ENCODE results near the gene MEMO1.
"Not testable (repeated sequence)": the region's sequence is repeated elsewhere in the genome, so short reads cannot be mapped to it uniquely, and the experiment has no call there.

Gene MEMO1

DNA sequence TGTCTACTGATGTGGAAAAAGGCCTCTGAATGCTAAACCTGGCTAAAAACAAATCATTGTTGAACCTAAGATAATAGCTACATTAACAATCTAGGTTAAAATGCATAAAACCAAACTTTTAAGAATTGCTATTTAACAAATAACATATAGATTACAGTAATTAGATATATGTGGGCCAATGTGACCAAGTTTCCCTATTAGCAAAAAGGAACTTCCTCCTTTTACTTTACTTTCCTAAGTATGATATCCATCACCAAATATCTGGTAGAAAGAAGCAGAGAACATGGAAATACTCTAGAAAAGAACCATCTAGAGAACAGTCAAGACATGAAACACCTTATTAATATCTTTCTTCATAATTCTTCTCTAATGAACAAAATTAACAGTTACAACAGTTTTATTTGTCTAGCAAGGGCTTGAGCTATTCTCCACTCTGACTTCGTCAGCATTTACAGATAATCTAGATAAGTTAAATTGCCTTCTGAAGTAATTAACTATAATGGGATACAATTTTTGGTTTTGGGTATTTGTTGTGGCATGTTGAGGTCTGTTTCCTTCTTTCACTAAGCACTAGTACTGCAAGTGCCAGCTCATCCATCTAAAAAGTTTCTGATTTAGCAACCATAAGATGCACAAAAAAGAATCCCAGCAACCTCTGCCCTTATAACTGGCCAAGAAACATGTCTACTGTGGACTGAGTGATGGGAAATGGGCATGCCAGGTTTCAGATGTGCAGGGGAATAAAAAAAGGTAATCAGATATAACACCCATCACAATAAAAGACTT, 53.3 kb downstream of the MEMO1 start:
- DNase-seq (ENCODE audit: low spot score): no peak

DNA sequence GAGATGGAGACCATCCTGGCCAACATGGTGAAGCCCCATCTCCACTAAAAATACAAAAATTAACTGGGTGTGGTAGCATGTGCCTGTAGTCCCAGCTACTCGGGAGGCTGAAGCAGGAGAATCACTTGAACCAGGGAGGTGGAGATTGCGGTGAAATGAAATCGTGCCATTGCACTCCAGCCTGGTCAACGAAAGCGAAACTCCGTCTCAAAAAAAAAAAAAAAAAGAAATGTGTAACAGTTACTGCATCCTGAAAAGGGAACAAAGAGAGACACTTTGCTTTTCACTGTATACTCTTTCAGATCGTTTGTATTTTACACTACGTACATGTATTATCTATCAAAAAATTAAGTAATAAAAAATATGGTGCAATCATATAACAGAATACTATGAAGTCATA, 53.9 kb downstream of the MEMO1 start:
- not testable (repeated sequence) for DNase-seq (ENCODE audit: low spot score)

DNA sequence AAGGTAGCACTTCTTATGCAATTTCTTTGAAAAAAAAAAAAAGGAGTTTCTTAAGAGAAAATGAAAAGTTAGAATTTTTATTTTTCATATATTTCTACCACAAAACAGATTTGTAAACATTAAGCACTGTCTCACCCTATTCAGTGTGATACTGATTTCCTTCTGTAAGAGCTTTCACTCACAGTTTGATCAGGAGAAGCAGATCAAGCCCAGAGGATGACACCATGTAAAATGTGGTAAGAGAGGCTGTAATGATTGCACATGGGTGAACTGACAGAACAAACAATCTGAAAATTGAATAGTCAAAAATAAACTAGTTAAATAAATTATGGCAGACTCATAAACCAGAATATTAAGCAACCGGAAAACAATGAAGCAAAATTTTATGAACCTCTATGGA, 54.5 kb downstream of the MEMO1 start:
- no peak for DNase-seq (ENCODE audit: low spot score)

DNA sequence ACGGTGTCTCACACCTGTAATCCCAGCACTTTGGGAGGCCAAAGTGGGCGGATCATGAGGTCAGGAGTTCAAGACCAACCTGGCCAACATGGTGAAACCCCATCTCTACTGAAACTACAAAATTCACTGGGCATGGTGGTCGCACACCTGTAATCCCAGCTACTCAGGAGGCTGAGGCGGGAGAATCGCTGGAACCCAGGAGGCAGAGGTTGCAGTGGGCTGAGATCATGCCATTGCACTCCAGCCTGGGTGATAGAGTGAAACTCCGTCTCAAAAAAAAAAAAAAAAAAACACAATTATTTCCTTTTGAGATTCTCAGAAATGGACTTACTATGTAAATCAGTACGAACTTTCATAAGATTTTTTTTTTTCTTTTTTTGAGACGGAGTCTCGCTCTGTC, 57.7 kb downstream of the MEMO1 start:
- not testable (repeated sequence) for DNase-seq (ENCODE audit: low spot score)

DNA sequence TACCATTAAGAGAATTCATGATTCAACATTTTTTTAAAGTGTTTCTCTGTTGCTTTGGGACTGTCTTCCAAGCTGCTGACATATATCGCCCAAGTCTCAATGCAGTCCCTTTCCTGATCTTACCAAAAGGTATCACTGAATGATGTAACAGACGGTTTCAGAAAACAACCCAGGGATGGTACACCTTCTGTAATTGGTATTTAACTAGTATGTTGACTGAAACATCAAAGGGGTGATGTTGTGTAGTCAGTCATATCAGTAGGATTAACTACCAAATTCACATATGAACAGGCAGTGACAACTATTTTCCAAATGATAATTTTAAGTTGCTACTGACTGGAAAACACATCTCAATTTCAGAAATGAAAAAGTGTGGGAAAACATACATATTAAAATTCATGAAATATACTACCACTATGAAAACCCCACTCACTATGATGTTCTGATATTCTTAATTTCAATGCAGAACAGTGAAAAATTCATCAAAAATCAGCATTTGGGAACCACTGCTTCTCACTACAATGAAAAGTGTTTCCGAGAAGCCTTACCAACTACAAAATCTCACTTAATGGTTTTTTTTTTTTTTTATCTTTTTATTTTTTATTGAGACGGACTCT, 59.8 kb downstream of the MEMO1 start:
- no peak for DNase-seq (ENCODE audit: low spot score)

GRCh38 chr2:31947871-31948270, 62.9 kb downstream of the MEMO1 start:
- no peak for DNase-seq (ENCODE audit: low spot score)

DNA sequence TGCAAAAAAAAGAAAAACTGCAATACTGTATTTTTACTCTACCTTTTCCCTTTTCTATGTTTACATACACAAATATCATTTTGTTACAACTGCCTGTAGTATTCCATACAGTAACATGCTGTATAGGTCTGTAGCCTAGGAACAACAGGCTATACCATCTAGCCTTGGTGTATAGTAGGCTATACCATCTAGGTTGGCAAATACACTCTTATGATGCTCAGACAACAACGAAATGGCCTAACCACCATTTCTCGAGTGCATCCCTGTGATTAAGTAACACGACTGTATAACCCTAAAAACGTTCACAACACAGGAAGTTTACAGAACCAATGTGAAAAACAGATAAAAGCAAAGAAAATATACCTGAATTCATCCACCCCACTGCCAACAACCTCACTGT, 64.0 kb downstream of the MEMO1 start:
- DNase-seq (ENCODE audit: low spot score): no peak

- no peak for DNase-seq (ENCODE audit: low spot score)
These were observed 65.3 kb downstream of the MEMO1 start for GRCh38 chr2:31945572-31945935.

- DNase-seq (ENCODE audit: low spot score): no peak
These were observed 65.8 kb downstream of the MEMO1 start for GRCh38 chr2:31944828-31945571.

GRCh38 chr2:31943636-31944225, 67.1 kb downstream of the MEMO1 start:
- DNase-seq (ENCODE audit: low spot score): no peak

DNA sequence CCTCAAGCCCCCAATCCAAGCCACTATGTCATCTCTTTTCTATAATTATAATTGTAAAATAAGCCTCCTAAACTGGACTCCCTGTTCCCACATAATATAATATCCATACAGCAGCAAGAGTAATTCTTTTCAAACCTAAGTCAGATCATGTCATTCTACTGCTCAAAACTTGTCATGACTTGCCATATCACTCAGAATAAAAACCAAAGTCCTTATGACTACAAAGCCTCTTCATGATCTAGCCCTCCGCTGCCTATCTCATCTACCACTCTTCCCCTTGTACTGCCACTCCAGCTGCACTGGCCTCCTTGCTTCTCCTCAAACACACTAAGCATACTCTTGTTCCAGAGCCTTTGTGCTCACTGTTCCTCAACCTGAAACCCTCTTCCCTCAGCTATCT, 69.9 kb downstream of the MEMO1 start:
- no peak for DNase-seq (ENCODE audit: low spot score)

DNA sequence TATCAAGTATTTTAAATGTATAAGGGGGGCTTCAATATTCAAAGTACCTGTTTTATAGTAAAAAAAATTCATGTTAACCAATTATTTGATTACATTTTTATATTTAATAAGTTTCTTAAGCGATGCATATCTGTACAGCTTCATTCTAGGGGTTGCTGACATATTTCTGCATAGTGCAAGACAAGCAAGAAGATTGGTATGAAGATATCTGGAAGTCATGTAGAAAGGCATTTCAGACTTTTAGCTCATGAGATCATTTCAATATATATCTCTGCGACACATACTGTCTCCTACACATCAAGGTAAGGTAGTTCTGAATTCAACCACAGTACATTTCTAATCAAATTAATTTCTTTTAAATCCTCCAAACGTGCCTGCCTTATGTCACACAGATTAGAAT, 73.1 kb downstream of the MEMO1 start:
- DNase-seq (ENCODE audit: low spot score): no peak

GRCh38 chr2:31935370-31935769, 75.4 kb downstream of the MEMO1 start:
- no peak for DNase-seq (ENCODE audit: low spot score)

DNA sequence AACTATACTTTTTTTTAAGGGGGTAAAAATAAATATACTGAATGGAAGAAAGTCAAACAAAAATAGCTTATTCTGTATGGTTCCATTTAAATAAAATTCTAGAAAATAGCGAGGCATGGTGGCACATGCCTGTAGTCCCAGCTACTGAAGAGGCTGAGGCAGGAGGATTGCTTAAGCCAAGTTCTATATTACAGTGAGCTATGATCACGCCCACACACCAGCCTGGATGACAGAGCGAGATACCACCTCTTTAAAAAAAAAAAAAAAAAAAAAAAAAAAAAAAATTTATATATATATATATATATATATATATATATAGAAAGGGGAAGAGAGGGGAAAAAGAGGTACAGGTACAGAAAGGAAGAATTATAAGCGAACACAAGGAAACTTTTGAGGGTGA, 77.7 kb downstream of the MEMO1 start:
- DNase-seq (ENCODE audit: low spot score): no peak

DNA sequence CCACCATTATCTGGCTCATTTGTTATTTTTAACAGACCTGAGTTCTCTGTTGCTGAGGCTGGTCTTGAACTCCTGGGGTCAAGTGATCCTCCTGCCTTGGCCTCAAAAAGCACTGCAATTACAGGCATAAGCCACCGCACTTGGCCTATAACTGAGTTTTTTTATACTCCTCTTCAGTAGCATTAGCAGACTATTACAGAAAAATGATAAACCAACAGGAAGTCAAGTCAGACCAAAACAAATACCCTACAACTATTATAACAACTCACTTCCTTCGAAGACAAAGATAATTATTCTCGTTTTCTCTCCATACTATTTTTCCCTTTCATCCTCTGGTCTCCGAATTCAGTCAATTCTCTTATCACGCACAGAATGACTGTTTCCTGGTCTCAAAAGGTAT, 78.2 kb downstream of the MEMO1 start:
- DNase-seq (ENCODE audit: low spot score): no peak

DNA sequence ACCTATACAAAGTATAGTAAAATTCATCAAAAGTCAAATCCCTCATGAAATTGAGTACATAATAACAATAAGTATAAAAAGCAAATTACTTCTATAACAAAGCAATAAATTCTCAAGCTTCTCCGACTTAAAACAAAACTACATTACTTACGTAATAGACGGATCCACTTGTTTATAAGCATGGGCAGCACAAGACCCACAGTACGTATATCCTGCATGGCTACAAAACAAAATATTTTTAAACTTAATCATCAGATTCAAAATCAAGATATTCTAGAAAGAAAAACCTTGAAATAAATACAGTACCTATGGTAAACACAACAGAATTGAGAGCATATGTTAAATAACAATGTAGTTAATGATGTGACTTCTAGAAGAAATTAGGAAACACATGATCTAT, 78.9 kb downstream of the MEMO1 start:
- DNase-seq (ENCODE audit: low spot score): no peak

GRCh38 chr2:31925517-31925916, 85.3 kb downstream of the MEMO1 start:
- DNase-seq (ENCODE audit: low spot score): no peak

GRCh38 chr2:31923662-31924061, 87.1 kb downstream of the MEMO1 start:
- DNase-seq (ENCODE audit: low spot score): no peak

DNA sequence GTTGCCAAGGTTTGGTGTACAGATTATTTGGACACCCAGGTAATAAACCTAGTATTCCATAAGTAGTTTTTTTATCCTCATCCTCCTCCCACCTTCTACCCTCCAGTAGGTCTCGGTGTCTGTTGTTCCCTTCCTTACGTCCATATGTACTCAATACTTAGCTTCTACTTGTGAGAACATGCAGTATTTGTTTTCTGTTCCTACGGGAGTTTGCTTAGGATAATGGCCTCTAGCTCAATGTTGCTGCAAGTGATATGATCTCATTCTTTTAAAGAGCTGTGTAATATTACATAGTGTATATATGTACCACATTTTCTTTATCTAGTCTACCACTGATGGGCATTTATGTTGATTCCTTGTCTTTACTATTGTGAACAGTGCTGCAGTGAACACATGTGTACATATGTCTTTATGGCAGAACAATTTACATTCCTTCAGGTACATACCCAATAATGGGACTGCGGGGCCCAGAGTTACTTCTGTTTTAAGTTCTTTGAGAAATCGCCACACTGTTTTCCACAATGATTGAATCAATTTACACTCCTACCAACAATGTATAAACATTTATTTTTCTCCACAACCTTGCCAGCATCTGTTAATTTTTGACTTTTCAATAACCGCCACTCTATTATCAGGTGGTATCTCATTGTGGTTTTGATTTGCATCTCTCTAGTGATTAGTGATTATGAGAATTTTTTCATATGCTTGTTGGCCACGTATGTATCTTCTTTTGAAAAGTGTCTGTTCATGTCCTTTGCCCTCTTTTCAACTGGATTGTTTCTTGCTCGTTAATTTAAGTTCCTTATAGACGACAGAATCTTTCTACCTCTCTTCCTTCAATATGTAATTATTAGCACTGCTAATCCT, 88.0 kb downstream of the MEMO1 start:
- no peak for DNase-seq (ENCODE audit: low spot score)

- DNase-seq (ENCODE audit: low spot score): no peak
These were observed 89.8 kb downstream of the MEMO1 start for GRCh38 chr2:31920962-31921361.

GRCh38 chr2:31919499-31919898, 91.3 kb downstream of the MEMO1 start:
- DNase-seq (ENCODE audit: low spot score): no peak

GRCh38 chr2:31909661-31910060, 101.1 kb downstream of the MEMO1 start:
- DNase-seq (ENCODE audit: low spot score): no peak

Measured in iPS-NIHi11 (cell line).